Endometrial microvascular endothelial cells (primary cell): ENCODE data around the gene SBF2. TPM values are rescaled to one million over a fixed set of nuclear protein-coding genes. Genes with fewer than 3 reads are reported as not detected.
"Not testable (repeated sequence)": the region's sequence is repeated elsewhere in the genome, so short reads cannot be mapped to it uniquely, and the experiment has no call there.

Experiments
- in situ Hi-C: cut with HindIII; loops from 2 replicates; pipeline ENCODE4 v1.10.0; 2017; ENCODE audit warnings: low sequenced_read_pairs, low pct_unique_long_range_greater_than_20kb; ENCODE audit errors: inconsistent ontology term
- total RNA-seq: library from RNA; depleted of rRNA; stranded (reverse); fragments of >200 nt; gene quantifications from one replicate; pipeline ENCODE4 v1.2.3, GENCODE V29; 2015; ENCODE audit errors: inconsistent ontology term

Gene SBF2
- total RNA-seq, 1 donor from 2014 or later, result 26.6 TPM

DNA sequence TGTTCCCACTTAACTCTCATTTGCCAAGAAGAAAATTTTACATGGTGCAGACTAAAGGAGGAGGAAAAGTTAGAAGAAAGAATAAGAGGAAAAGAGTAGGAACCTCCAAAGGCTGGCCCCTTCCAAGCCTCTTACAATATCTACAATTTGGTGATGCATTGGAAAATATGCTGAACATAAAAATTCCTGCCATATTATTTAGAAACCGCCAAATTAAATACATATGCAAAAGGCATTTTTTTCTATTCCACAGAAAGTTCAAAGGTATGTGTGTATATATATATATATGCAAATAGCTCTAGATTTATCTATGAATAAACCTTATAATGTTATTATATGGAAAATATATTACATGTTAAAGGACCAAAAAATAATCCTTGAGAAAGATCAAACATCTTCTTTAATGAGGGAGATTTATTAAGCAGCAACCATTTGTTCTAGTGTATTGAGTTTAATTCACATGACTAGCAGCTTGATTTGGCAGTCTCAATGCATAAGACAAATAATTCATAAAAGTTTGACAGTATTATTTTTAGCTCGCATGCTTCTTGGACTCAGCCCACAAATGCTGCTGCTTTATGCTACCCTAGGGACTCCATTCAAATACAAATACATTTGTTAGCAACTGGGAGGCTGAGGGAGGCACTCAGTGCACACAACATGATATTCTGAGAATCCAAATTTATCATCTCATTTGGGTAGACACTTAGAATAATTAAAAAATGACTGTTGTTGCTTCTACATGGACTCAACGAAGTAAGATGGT lies 184.9 kb downstream of the SBF2 start:
- in situ Hi-C loops, result no loop called here

DNA sequence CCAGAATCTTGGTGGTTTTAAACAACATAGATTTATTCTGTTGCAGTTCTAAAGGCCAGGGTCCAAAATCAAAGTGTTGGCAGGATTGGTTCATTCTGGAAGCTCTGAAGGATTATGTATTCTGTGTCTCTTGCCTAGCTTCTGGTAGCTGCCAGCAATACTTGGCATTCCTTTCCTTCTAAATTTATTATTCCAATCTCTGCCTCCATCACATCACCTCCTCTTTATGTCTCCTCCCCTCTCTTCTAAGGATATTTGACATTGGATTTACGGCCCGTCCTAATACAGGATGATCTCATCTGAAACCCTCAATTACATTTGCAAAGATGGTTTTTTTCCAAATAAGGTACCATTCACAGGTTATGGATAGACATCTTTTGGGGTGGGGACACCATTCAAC lies 186.5 kb downstream of the SBF2 start:
- in situ Hi-C loops, result no loop called here

DNA sequence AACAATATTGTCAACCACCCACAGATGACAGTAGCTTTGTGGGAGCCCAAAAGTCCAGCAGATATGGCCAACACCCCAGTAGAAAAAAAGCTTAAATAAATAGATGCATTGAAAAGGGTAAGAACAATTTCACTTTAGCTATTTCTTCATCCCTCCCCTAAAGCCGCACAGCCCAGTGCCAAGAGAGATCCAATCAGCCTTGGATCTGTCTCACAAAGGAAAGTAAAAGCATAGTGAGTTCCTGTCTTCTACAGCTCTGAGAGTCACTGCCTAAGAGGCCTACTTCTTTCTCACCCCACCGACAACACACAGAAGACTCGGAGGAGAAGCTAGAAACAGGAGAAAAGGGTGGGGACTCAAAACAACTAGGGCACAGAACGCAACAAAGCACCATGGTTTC lies 196.4 kb downstream of the SBF2 start:
- in situ Hi-C loops, result no loop called here

DNA sequence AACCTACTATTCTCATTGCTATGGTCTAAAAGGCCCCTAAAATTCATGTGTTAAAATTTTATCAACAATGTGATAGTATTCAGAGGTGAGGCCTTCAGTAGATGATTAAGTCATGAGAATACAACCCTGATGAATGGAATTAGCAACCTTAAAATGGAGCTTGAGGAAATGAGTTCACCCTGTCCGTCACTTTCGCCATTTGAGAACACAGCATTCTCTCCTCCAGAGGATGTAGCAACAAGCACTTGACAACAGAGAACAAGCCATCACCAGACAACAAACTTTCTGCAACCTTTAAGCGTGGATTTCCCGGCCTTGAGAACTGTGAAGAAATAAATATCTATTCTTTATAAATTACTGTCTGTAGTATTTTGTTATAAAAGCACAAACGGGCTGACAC lies 197.0 kb downstream of the SBF2 start:
- in situ Hi-C loops, result no loop called here

- in situ Hi-C loops, result no loop called here
Measured at GRCh38 chr11:10095412-10096208, 198.4 kb downstream of the SBF2 start.

DNA sequence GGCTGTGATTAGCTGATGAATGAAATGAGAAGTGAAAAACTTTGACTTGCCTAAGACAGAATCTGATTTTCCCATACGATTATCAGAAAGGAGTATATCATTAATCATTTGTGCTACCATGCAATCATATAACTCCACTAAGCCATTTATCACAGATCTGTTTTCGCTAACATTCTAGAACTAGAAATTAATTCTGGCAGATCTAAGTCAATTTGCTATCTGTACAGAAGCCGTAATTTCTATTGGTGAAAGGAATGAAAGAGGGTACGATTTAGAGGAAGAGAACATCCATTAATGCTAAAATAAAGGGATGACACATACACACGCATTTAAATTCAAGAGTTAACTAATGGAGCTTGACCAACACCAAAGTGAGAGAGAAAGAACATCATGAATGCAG lies 201.6 kb downstream of the SBF2 start:
- in situ Hi-C loops, result no loop called here

DNA sequence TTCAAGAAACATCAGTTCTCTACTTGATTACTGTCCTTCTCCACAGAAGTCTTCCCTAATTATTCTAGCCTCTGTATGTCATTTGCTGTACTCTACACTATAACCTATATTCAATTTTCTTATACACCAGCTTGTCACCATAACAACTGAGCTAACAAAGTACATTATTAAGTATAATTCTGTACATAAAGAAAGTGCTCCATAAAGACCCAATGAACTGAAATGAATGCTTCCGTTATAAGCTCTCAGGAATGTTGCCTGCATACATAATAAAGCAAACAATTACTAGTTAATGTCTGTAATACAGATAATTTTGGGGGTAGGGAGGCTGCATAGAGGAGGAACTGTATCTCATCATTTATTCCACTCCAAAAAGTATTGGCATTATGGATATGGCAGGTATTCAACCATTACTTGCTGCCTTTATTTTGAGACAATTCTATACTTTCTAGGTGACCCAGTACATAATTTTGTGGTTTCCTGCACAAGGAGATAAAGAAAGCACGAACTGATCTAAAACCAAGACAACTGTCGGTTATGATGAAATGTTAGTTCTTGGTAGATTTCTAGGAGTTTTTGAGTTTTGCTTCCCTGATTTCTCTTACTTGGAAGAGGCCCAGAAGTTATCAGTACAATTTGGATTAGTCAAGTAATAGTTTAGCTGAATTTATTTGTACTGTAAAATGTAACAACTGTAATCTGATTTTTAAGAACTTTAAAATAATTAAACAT lies 202.5 kb downstream of the SBF2 start:
- in situ Hi-C loops, result no loop called here

GRCh38 chr11:10087923-10088225 lies 206.1 kb downstream of the SBF2 start:
- in situ Hi-C loops, result not testable (repeated sequence)

GRCh38 chr11:10087186-10087922 lies 206.7 kb downstream of the SBF2 start:
- in situ Hi-C loops, result no loop called here

GRCh38 chr11:10080138-10080537 lies 213.9 kb downstream of the SBF2 start:
- in situ Hi-C loops, result no loop called here

GRCh38 chr11:10076458-10077141 lies 217.4 kb downstream of the SBF2 start:
- in situ Hi-C loops, result no loop called here

- in situ Hi-C loops, result no loop called here
Measured at GRCh38 chr11:10075141-10075540, 218.9 kb downstream of the SBF2 start.

DNA sequence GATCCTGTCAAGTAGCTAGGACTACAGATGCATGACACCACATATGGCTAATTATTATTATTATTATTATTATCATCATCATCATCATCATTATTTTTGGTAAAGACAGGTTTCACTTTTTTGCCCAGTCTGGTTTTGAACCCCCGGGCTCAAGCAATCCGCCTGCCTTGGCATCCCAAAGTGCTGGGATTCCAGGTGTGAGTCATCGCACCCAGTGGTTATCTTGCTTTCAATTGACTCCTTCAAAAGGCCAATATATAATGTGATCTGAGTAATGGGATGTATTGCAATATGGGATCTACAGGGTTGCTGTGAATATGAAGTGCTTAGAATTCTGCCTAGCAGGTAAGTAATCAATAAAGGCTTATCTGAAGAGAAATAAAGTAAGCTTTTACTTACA lies 221.2 kb downstream of the SBF2 start:
- in situ Hi-C loops, result no loop called here

GRCh38 chr11:10072142-10072541 lies 221.9 kb downstream of the SBF2 start:
- in situ Hi-C loops, result no loop called here

DNA sequence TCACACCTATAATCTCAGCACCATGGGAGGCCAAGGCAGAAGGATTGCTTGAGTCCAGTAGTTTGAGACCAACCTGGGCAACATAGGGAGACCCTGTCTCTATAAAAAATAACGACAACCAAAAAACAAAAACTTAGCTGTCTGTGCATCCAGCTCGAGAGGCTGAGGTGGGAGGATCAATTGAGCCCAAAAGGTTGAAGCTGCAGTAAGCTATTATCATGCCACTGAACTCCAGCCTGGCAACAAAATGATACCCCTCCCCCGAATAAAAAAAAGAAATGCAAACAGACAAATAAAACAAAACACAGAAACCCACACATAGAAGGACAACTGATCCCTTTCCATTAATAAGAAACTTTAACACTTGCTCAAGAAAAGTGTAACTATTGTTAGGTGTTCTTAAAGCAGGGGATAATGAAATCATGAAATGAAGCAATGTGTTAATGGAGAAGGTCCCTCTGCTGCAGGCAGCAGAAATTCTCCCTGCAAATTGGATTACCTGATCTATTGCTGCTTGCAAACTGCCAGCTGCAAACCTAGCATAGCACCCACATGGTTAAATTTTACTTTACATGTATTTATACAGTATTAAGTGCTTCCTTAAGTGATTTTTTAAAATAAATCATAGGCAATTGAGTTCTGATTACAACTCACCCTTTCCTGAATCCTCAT lies 226.3 kb downstream of the SBF2 start:
- in situ Hi-C loops, result no loop called here

DNA sequence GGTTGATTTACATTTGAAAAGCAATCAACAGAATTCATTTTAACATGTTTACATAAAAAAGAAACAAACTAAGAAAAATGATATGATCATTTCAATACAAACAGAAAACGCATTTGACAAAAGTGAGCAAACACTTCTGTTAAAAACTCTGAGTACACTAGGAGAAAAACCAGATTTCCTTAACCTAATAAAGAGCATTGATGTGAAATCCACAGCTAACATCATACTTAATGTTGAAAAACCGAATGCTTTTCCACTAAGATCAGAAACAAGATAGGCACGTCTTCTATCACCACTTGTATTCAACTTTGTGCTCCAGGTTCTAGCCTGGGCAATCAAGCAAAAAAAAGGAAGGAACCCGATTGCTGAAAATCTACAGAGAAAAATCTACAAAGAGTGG lies 227.6 kb downstream of the SBF2 start:
- in situ Hi-C loops, result no loop called here

DNA sequence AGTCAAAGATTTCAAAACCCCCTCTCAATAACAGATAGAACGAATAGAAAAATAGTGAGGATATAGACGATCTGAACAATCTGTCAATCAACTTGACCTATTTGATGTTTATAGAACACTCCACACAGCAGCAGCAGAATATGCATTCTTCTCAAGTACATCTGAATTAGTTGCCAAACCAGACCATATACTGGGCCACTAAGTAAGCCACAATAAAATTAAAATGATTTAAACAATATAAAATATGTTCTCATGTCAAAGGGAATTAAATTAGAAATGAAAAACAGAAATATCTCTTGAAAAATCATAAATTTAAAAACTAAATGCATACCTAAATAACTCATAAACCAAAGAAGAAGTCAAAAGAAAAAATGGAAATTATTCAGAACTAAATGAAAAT lies 229.2 kb downstream of the SBF2 start:
- in situ Hi-C loops, result no loop called here

DNA sequence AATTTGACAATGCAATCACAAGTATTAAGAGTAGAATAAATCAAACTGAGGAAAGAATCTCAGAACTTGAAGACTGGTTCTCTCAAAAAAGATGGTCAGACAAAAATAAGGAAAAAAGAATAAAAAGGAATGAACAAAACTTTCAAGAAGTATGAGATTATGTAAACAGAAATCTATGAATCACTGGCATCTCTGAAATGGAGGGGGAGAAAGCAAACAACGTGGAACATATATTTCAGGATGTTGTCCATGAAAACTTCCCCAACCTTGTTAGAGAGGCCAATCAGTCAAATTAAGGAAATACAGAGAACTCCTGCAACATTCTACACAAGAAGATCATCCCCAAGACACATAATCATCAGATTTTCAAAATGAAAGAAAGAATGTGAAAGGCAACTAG lies 235.7 kb downstream of the SBF2 start:
- in situ Hi-C loops, result no loop called here
